Subcutaneous adipose tissue (tissue), 4 donors: ENCODE data around the gene CXCL13. TPM values are rescaled to one million over a fixed set of nuclear protein-coding genes. Genes with fewer than 3 reads are reported as not detected.

Source experiments
- total RNA-seq, 4 donors: library from RNA; depleted of rRNA; stranded (reverse); fragments of >200 nt; gene quantifications; one replicate each; pipeline ENCODE4 v1.1.0, GENCODE V29; 2016
- TF ChIP-seq, protein P1 (sequence below): fragments of 450-650 bp; IDR thresholded peaks from one replicate; pipeline ENCODE4 v1.5.1; 2016; ENCODE audit warnings: low read depth, mild to moderate bottlenecking, control low read depth, antibody characterized with exemption, moderate library complexity

CXCL13 gene
- total RNA-seq, 4 donors from 2014 or later = 0.44 TPM; not detected in 3

GRCh38 chr4:77615153-77615552, 9.5 kb downstream of the CXCL13 start:
- TF ChIP-seq, protein P1, sequence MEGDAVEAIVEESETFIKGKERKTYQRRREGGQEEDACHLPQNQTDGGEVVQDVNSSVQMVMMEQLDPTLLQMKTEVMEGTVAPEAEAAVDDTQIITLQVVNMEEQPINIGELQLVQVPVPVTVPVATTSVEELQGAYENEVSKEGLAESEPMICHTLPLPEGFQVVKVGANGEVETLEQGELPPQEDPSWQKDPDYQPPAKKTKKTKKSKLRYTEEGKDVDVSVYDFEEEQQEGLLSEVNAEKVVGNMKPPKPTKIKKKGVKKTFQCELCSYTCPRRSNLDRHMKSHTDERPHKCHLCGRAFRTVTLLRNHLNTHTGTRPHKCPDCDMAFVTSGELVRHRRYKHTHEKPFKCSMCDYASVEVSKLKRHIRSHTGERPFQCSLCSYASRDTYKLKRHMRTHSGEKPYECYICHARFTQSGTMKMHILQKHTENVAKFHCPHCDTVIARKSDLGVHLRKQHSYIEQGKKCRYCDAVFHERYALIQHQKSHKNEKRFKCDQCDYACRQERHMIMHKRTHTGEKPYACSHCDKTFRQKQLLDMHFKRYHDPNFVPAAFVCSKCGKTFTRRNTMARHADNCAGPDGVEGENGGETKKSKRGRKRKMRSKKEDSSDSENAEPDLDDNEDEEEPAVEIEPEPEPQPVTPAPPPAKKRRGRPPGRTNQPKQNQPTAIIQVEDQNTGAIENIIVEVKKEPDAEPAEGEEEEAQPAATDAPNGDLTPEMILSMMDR = no peak

- TF ChIP-seq, protein P1 = no peak
Measured at GRCh38 chr4:77617203-77617602, 11.6 kb downstream of the CXCL13 start.

DNA sequence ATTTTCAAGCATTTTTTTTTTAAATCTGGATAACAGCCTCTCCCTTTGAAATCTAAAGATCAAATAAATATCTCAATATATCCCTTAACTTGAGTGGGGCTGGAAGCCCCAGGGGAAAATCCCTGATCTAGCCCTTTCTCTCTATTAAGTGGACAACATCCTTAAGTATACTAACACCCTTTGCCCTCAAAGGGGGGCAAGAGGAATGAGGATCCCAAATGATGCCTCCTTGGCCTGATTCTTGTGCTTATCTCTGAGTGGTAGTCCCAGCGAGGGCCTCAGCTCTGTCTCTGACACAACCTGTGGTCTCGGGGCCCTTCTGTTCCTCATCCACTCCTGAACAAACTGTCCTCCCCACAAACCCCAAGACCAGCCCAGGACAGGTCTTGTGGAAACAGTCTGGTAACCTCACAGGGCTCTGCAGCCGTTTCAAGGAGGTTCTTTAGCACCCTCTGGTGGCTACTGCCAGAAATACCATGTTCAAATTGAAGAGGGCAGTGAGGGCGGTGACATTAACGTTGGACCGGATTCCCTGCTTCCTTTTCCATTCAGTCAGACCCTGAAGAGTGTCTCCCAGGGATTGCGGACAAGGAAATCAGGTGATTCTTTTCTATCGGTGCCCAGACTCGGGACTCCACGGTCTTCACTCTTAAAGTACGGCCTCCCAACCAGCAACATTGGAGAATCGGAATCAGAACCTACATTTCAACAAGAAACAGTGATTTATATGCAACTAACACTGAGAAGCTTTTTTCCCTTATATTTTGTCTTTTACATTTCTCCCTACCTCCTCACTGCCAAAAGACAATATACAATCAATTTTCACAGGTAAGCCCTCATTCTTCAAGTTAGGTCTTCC, 13.0 kb downstream of the CXCL13 start:
- TF ChIP-seq, protein P1 = no peak

GRCh38 chr4:77619408-77619807, 13.8 kb downstream of the CXCL13 start:
- TF ChIP-seq, protein P1 = no peak

DNA sequence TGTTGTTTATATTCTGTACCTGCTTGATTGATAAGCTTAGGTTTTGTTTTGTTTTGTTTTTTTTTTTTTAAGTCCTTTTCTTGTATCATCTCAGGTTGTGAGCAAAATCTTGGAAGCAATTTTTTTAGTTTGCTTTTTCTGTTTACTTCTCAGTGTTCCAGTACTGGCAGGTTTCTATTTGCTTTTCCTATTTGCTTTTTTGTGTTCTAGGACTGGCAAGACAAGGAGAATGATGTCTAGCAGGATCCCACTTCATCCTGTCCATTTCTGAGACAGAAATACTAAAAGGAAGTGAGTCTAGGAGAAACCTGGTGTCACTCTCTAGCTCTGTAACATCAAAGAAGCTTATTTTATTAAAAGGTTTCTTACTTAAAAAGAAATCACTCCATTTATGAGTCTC, 15.6 kb downstream of the CXCL13 start:
- TF ChIP-seq, protein P1 = no peak

GRCh38 chr4:77623091-77623490, 17.5 kb downstream of the CXCL13 start:
- TF ChIP-seq, protein P1 = no peak

DNA sequence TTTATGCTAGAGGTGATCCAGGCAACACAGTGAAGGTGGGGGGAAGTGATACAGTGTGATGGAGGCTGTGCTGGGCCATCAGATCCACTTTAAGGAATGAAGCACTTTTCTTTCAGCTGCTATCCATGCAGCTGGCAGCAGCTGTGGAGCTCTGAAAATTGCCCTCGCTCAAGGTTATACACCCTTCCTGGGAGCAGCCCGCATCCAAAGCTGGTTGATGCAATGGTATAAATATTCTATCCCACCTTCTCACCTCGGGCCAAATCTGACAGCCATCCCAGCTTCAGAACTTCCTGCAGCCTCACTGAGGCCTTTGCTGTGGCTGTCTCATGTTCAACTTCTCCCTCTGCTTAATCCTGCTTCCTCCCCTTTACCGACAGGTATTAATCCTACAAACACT, 18.6 kb downstream of the CXCL13 start:
- TF ChIP-seq, protein P1 = no peak
